Measurements from ENCODE around the gene LAMC3. TPM values are rescaled to one million over a fixed set of nuclear protein-coding genes. Genes with fewer than 3 reads are reported as not detected.

Gene LAMC3
- total RNA-seq, 1 donor from 2014 or later, result 1.6 TPM

DNA sequence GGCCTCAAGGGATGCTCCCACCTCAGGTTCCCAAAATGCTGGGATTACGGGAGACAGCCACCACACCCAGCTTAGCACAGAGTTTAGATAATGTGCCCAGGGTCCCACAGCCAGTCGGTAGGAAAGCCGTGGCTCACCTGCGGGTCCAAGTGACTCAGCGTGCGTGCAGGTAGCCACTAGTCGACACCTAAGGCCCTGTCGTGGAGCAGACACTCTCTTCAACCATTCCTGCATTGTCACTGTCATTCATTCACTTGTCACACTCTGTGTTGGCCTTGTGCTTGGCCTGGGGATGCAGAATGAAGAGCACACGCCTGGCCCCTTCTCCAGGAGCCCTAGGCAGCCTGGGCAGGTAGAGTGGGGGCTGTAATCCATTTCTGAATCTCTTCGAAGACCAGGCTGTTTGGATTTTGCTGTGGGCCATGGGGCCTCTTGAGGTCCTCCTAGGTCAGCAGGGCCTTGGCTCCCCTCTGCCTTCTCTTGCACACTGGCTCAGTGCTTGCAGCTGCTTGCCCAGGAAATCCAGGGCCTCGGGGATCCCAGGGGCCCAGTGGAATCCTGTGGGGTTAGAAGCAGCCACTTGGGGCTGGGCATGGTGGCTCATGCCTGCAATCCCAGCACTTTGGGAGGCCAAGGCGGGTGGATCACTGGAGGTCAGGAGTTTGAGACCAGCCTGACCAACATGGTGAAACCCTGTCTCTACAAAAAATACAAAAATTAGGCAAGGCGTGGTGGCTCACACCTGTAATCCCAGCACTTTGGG lies 81.2 kb downstream of the LAMC3 start:
- Histone ChIP-seq H3K4me3 (no peak overlapping the region), H3K27ac (no peak overlapping the region), H3K27me3 (peaks cover 2% of the 10 kb centered on the region), H3K4me1 (no peaks in the 10 kb centered on the region), H3K36me3 (no peaks in the 10 kb centered on the region), H3K9me3 (no peaks in the 10 kb centered on the region)
- TF ChIP-seq, protein P1, sequence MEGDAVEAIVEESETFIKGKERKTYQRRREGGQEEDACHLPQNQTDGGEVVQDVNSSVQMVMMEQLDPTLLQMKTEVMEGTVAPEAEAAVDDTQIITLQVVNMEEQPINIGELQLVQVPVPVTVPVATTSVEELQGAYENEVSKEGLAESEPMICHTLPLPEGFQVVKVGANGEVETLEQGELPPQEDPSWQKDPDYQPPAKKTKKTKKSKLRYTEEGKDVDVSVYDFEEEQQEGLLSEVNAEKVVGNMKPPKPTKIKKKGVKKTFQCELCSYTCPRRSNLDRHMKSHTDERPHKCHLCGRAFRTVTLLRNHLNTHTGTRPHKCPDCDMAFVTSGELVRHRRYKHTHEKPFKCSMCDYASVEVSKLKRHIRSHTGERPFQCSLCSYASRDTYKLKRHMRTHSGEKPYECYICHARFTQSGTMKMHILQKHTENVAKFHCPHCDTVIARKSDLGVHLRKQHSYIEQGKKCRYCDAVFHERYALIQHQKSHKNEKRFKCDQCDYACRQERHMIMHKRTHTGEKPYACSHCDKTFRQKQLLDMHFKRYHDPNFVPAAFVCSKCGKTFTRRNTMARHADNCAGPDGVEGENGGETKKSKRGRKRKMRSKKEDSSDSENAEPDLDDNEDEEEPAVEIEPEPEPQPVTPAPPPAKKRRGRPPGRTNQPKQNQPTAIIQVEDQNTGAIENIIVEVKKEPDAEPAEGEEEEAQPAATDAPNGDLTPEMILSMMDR (IDR thresholded peaks at IDR 0.05), result no peak
- no peak for DNase-seq (ENCODE audit: low spot score in 2 of 2)
- intact Hi-C loops (cut with DNase I), result no loop called here

DNA sequence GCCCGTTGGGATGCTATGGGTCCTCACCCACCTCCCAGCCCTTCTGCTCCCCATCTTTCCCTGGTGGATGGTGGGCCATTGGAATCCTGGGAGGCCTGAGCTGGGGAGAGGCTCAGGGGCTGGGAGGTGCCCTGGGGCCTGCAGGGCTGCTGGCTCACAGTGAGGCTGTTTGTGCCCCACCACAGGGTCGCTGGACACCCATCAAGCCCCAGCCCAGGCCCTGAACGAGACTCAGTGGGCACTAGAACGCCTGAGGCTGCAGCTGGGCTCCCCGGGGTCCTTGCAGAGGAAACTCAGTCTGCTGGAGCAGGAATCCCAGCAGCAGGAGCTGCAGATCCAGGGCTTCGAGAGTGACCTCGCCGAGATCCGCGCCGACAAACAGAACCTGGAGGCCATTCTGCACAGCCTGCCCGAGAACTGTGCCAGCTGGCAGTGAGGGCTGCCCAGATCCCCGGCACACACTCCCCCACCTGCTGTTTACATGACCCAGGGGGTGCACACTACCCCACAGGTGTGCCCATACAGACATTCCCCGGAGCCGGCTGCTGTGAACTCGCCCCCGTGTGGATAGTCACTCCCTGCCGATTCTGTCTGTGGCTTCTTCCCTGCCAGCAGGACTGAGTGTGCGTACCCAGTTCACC lies 82.5 kb downstream of the LAMC3 start:
- Histone ChIP-seq H3K27ac (no peak overlapping the region), H3K27me3 (peaks cover 5% of the 10 kb centered on the region), H3K4me1 (peaks cover 0 to 5% of the 10 kb centered on the region in 2 donors), H3K4me3 (no peak overlapping the region), H3K36me3 (no peaks in the 10 kb centered on the region), H3K9me3 (no peaks in the 10 kb centered on the region)
- TF ChIP-seq, protein P1 (IDR thresholded peaks at IDR 0.05), result no peak
- DNase-seq (ENCODE audit: low spot score in 2 of 2), result no peak
- intact Hi-C loops (cut with DNase I), result no loop called here

GRCh38 chr9:131092030-131092429 lies 83.1 kb downstream of the LAMC3 start:
- H3K4me1 ChIP-seq, result peaks cover 0 to 10% of the 10 kb centered on the region in 2 donors
- TF ChIP-seq, protein P1 (IDR thresholded peaks at IDR 0.05), result no peak
- no peaks in the 10 kb centered on the region for H3K9me3 ChIP-seq
- no peaks in the 10 kb centered on the region for H3K36me3 ChIP-seq
- peaks cover 5% of the 10 kb centered on the region for H3K27me3 ChIP-seq
- no peak overlapping the region for H3K27ac ChIP-seq
- H3K4me3 ChIP-seq, result no peak overlapping the region
- DNase-seq (ENCODE audit: low spot score in 2 of 2), result no peak
- intact Hi-C loops (cut with DNase I), result no loop called here

- intact Hi-C loops (cut with DNase I), result no loop called here
- H3K36me3 ChIP-seq, result no peaks in the 10 kb centered on the region
- H3K9me3 ChIP-seq, result no peaks in the 10 kb centered on the region
- H3K4me1 ChIP-seq, result peaks cover 0 to 10% of the 10 kb centered on the region in 2 donors
- TF ChIP-seq, protein P1 (IDR thresholded peaks at IDR 0.05), result no peak
- no peak for DNase-seq (ENCODE audit: low spot score in 2 of 2)
- H3K27me3 ChIP-seq, result peaks cover 5% of the 10 kb centered on the region
- H3K4me3 ChIP-seq, result no peak overlapping the region
- no peak overlapping the region for H3K27ac ChIP-seq
Measured at GRCh38 chr9:131092548-131093440, 83.8 kb downstream of the LAMC3 start.

DNA sequence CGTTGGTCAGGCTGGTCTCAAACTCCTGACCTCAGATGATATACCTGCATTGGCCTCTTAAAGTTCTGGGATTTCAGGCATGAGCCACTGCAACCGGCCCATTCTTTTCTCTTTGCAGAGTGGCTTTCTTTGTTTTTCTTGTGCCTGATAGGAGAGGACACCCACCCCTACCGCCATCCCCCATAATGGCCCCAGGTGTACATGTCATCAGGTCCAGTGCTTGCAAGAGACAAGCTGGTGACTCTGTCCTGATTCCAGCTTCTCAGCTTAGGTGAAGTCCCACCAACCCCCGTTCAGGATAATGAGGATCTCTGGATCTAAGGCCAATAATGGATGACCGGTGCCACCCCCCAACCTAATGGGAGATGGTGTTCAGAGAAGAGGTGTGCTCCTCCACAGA lies 85.0 kb downstream of the LAMC3 start:
- Histone ChIP-seq H3K36me3 (no peaks in the 10 kb centered on the region), H3K27ac (no peak overlapping the region), H3K27me3 (peaks cover 5% of the 10 kb centered on the region), H3K4me3 (no peak overlapping the region), H3K4me1 (peaks cover 0 to 10% of the 10 kb centered on the region in 2 donors), H3K9me3 (no peaks in the 10 kb centered on the region)
- intact Hi-C loops (cut with DNase I), result no loop called here
- TF ChIP-seq, protein P1 (IDR thresholded peaks at IDR 0.05), result no peak
- no peak for DNase-seq (ENCODE audit: low spot score in 2 of 2)
